ENCODE data around the gene TIAM2.

TIAM2 gene

GRCh38 chr6:155278319-155279049 is 283.4 kb downstream of the TIAM2 start:
- Histone ChIP-seq H3K4me1 (ENCODE audit: control insufficient read depth in 5 of 5, insufficient read depth in 5 of 5, low read length in 5 of 5) (no peaks in the 10 kb centered on the region), H3K27me3 (ENCODE audit: control insufficient read depth in 5 of 5, insufficient read depth in 4 of 5, low read length in 5 of 5) (no peaks in the 10 kb centered on the region), H3K4me3 (ENCODE audit: low read depth in 1 of 5, low read length in 5 of 5) (no peak overlapping the region), H3K36me3 (ENCODE audit: control insufficient read depth in 5 of 5, insufficient read depth in 5 of 5, low read length in 5 of 5) (peaks cover 3 to 16% (median 6%) of the 10 kb centered on the region in 5 donors), H3K9me3 (ENCODE audit: control insufficient read depth in 5 of 5, low read length in 5 of 5) (no peaks in the 10 kb centered on the region), H3K27ac (ENCODE audit: low read depth, low read length) (no peak overlapping the region), H3K9ac (ENCODE audit: low read length in 5 of 5) (no peak overlapping the region)

- no peaks in the 10 kb centered on the region for H3K4me1 ChIP-seq (ENCODE audit: control insufficient read depth in 5 of 5, insufficient read depth in 5 of 5, low read length in 5 of 5)
- H3K27me3 ChIP-seq (ENCODE audit: control insufficient read depth in 5 of 5, insufficient read depth in 4 of 5, low read length in 5 of 5): no peaks in the 10 kb centered on the region
- H3K27ac ChIP-seq (ENCODE audit: low read depth, low read length): no peak overlapping the region
- no peaks in the 10 kb centered on the region for H3K9me3 ChIP-seq (ENCODE audit: control insufficient read depth in 5 of 5, low read length in 5 of 5)
- H3K9ac ChIP-seq (ENCODE audit: low read length in 5 of 5): no peak overlapping the region
- H3K4me3 ChIP-seq (ENCODE audit: low read depth in 1 of 5, low read length in 5 of 5): no peak overlapping the region
- H3K36me3 ChIP-seq (ENCODE audit: control insufficient read depth in 5 of 5, insufficient read depth in 5 of 5, low read length in 5 of 5): peaks cover 17 to 29% (median 24%) of the 10 kb centered on the region in 5 donors
Measured at GRCh38 chr6:155284775-155285174, 289.7 kb downstream of the TIAM2 start.

- no peaks in the 10 kb centered on the region for H3K27me3 ChIP-seq (ENCODE audit: control insufficient read depth in 5 of 5, insufficient read depth in 4 of 5, low read length in 5 of 5)
- no peaks in the 10 kb centered on the region for H3K9me3 ChIP-seq (ENCODE audit: control insufficient read depth in 5 of 5, low read length in 5 of 5)
- peaks cover 17 to 31% (median 26%) of the 10 kb centered on the region in 5 donors for H3K36me3 ChIP-seq (ENCODE audit: control insufficient read depth in 5 of 5, insufficient read depth in 5 of 5, low read length in 5 of 5)
- no peaks in the 10 kb centered on the region for H3K4me1 ChIP-seq (ENCODE audit: control insufficient read depth in 5 of 5, insufficient read depth in 5 of 5, low read length in 5 of 5)
- peak overlapping the region in 1 of 5 donors; percentile 13 for H3K9ac ChIP-seq (ENCODE audit: low read length in 5 of 5)
- H3K4me3 ChIP-seq (ENCODE audit: low read depth in 1 of 5, low read length in 5 of 5): no peak overlapping the region
- no peak overlapping the region for H3K27ac ChIP-seq (ENCODE audit: low read depth, low read length)
Measured at GRCh38 chr6:155287762-155288161, 292.6 kb downstream of the TIAM2 start.

- H3K4me3 ChIP-seq (ENCODE audit: low read depth in 1 of 5, low read length in 5 of 5): no peak overlapping the region
- H3K9me3 ChIP-seq (ENCODE audit: control insufficient read depth in 5 of 5, low read length in 5 of 5): no peaks in the 10 kb centered on the region
- no peaks in the 10 kb centered on the region for H3K4me1 ChIP-seq (ENCODE audit: control insufficient read depth in 5 of 5, insufficient read depth in 5 of 5, low read length in 5 of 5)
- H3K9ac ChIP-seq (ENCODE audit: low read length in 5 of 5): no peak overlapping the region
- peaks cover 11 to 33% (median 20%) of the 10 kb centered on the region in 5 donors for H3K36me3 ChIP-seq (ENCODE audit: control insufficient read depth in 5 of 5, insufficient read depth in 5 of 5, low read length in 5 of 5)
- H3K27me3 ChIP-seq (ENCODE audit: control insufficient read depth in 5 of 5, insufficient read depth in 4 of 5, low read length in 5 of 5): no peaks in the 10 kb centered on the region
- no peak overlapping the region for H3K27ac ChIP-seq (ENCODE audit: low read depth, low read length)
Measured at GRCh38 chr6:155290491-155290890, 295.4 kb downstream of the TIAM2 start.

- Histone ChIP-seq H3K4me1 (ENCODE audit: control insufficient read depth in 5 of 5, insufficient read depth in 5 of 5, low read length in 5 of 5) (no peaks in the 10 kb centered on the region), H3K36me3 (ENCODE audit: control insufficient read depth in 5 of 5, insufficient read depth in 5 of 5, low read length in 5 of 5) (peaks cover 18 to 39% (median 22%) of the 10 kb centered on the region in 5 donors), H3K9ac (ENCODE audit: low read length in 5 of 5) (no peak overlapping the region), H3K9me3 (ENCODE audit: control insufficient read depth in 5 of 5, low read length in 5 of 5) (no peaks in the 10 kb centered on the region), H3K4me3 (ENCODE audit: low read depth in 1 of 5, low read length in 5 of 5) (no peak overlapping the region), H3K27me3 (ENCODE audit: control insufficient read depth in 5 of 5, insufficient read depth in 4 of 5, low read length in 5 of 5) (no peaks in the 10 kb centered on the region), H3K27ac (ENCODE audit: low read depth, low read length) (no peak overlapping the region)
Measured at GRCh38 chr6:155291291-155291690, 296.2 kb downstream of the TIAM2 start.

GRCh38 chr6:155292711-155293110 is 297.6 kb downstream of the TIAM2 start:
- Histone ChIP-seq H3K36me3 (ENCODE audit: control insufficient read depth in 5 of 5, insufficient read depth in 5 of 5, low read length in 5 of 5) (peaks cover 20 to 50% (median 31%) of the 10 kb centered on the region in 5 donors), H3K27ac (ENCODE audit: low read depth, low read length) (no peak overlapping the region), H3K4me1 (ENCODE audit: control insufficient read depth in 5 of 5, insufficient read depth in 5 of 5, low read length in 5 of 5) (no peaks in the 10 kb centered on the region), H3K4me3 (ENCODE audit: low read depth in 1 of 5, low read length in 5 of 5) (no peak overlapping the region), H3K27me3 (ENCODE audit: control insufficient read depth in 5 of 5, insufficient read depth in 4 of 5, low read length in 5 of 5) (no peaks in the 10 kb centered on the region), H3K9ac (ENCODE audit: low read length in 5 of 5) (no peak overlapping the region), H3K9me3 (ENCODE audit: control insufficient read depth in 5 of 5, low read length in 5 of 5) (no peaks in the 10 kb centered on the region)

GRCh38 chr6:155297669-155298068 is 302.6 kb downstream of the TIAM2 start:
- no peak overlapping the region for H3K27ac ChIP-seq (ENCODE audit: low read depth, low read length)
- H3K9me3 ChIP-seq (ENCODE audit: control insufficient read depth in 5 of 5, low read length in 5 of 5): no peaks in the 10 kb centered on the region
- H3K4me3 ChIP-seq (ENCODE audit: low read depth in 1 of 5, low read length in 5 of 5): no peak overlapping the region
- no peaks in the 10 kb centered on the region for H3K27me3 ChIP-seq (ENCODE audit: control insufficient read depth in 5 of 5, insufficient read depth in 4 of 5, low read length in 5 of 5)
- no peaks in the 10 kb centered on the region for H3K4me1 ChIP-seq (ENCODE audit: control insufficient read depth in 5 of 5, insufficient read depth in 5 of 5, low read length in 5 of 5)
- peaks cover 16 to 49% (median 25%) of the 10 kb centered on the region in 5 donors for H3K36me3 ChIP-seq (ENCODE audit: control insufficient read depth in 5 of 5, insufficient read depth in 5 of 5, low read length in 5 of 5)
- no peak overlapping the region for H3K9ac ChIP-seq (ENCODE audit: low read length in 5 of 5)

- Histone ChIP-seq H3K27me3 (ENCODE audit: control insufficient read depth in 5 of 5, insufficient read depth in 4 of 5, low read length in 5 of 5) (no peaks in the 10 kb centered on the region), H3K4me1 (ENCODE audit: control insufficient read depth in 5 of 5, insufficient read depth in 5 of 5, low read length in 5 of 5) (no peaks in the 10 kb centered on the region), H3K36me3 (ENCODE audit: control insufficient read depth in 5 of 5, insufficient read depth in 5 of 5, low read length in 5 of 5) (peaks cover 10 to 33% (median 17%) of the 10 kb centered on the region in 5 donors)
Measured at GRCh38 chr6:155301867-155302266, 306.8 kb downstream of the TIAM2 start.

GRCh38 chr6:155303361-155303870 is 308.3 kb downstream of the TIAM2 start:
- Histone ChIP-seq H3K27ac (ENCODE audit: low read depth, low read length) (no peak overlapping the region), H3K36me3 (ENCODE audit: control insufficient read depth in 5 of 5, insufficient read depth in 5 of 5, low read length in 5 of 5) (peaks cover 4 to 29% (median 14%) of the 10 kb centered on the region in 5 donors)

More at GRCh38 chr6:155301867-155302266, 306.8 kb downstream of the TIAM2 start:
- Histone ChIP-seq H3K27ac (ENCODE audit: low read depth, low read length) (no peak overlapping the region), H3K9ac (ENCODE audit: low read length in 5 of 5) (no peak overlapping the region), H3K9me3 (ENCODE audit: control insufficient read depth in 5 of 5, low read length in 5 of 5) (no peaks in the 10 kb centered on the region), H3K4me3 (ENCODE audit: low read depth in 1 of 5, low read length in 5 of 5) (no peak overlapping the region)

GRCh38 chr6:155306958-155307357 is 311.8 kb downstream of the TIAM2 start:
- H3K4me1 ChIP-seq (ENCODE audit: control insufficient read depth in 5 of 5, insufficient read depth in 5 of 5, low read length in 5 of 5): no peaks in the 10 kb centered on the region
- H3K27me3 ChIP-seq (ENCODE audit: control insufficient read depth in 5 of 5, insufficient read depth in 4 of 5, low read length in 5 of 5): no peaks in the 10 kb centered on the region
- peaks cover 9 to 26% (median 20%) of the 10 kb centered on the region in 5 donors for H3K36me3 ChIP-seq (ENCODE audit: control insufficient read depth in 5 of 5, insufficient read depth in 5 of 5, low read length in 5 of 5)
- no peak overlapping the region for H3K4me3 ChIP-seq (ENCODE audit: low read depth in 1 of 5, low read length in 5 of 5)
- H3K27ac ChIP-seq (ENCODE audit: low read depth, low read length): no peak overlapping the region
- no peak overlapping the region for H3K9ac ChIP-seq (ENCODE audit: low read length in 5 of 5)
- H3K9me3 ChIP-seq (ENCODE audit: control insufficient read depth in 5 of 5, low read length in 5 of 5): no peaks in the 10 kb centered on the region

More at GRCh38 chr6:155303361-155303870, 308.3 kb downstream of the TIAM2 start:
- no peaks in the 10 kb centered on the region for H3K4me1 ChIP-seq (ENCODE audit: control insufficient read depth in 5 of 5, insufficient read depth in 5 of 5, low read length in 5 of 5)
- no peak overlapping the region for H3K9ac ChIP-seq (ENCODE audit: low read length in 5 of 5)
- no peaks in the 10 kb centered on the region for H3K9me3 ChIP-seq (ENCODE audit: control insufficient read depth in 5 of 5, low read length in 5 of 5)
- no peaks in the 10 kb centered on the region for H3K27me3 ChIP-seq (ENCODE audit: control insufficient read depth in 5 of 5, insufficient read depth in 4 of 5, low read length in 5 of 5)
- H3K4me3 ChIP-seq (ENCODE audit: low read depth in 1 of 5, low read length in 5 of 5): no peak overlapping the region

Data from subcutaneous abdominal adipose tissue (tissue), 5 donors.